H1 (cell line): Measurements from ENCODE around the gene FOXD2. TPM values are rescaled to one million over a fixed set of nuclear protein-coding genes. Genes with fewer than 3 reads are reported as not detected.
A peak's percentile ranks its signal among the peaks of the same experiment; 100 is the strongest.

Experiments used
- CTCF ChIA-PET: fragments of 300-600 bp; sonication (Branson Sonifier 250); formaldehyde crosslinking; loops from one replicate; lab custom pipeline; 2021; ENCODE audit not compliant: partially characterized antibody; lab: Charles Lee
- POLR2A ChIA-PET: fragments of 300-600 bp; sonication (Branson Sonifier 250); formaldehyde crosslinking; loops from one replicate; lab custom pipeline; 2021; ENCODE audit warnings: inconsistent platforms; ENCODE audit not compliant: partially characterized antibody; lab: Charles Lee
- DNase-seq, 2 experiments: peaks; one replicate each; pipeline versions ENCODE4 v3.0.0 to v3.0.0-alpha.2; 2010 to 2022; ENCODE audit warnings: low spot score in 2 of 2, low read depth in 1 of 2, mixed read lengths in 1 of 2
- FAIRE-seq: peaks from 2 replicates; lab custom pipeline; 2011; peaks lifted over from hg19 to GRCh38; lab: Jason Lieb, UNC
- H2AFZ ChIP-seq: 2 replicates; pipeline ENCODE4 v1.8.1; 2012; ENCODE audit warnings: low read length, inconsistent platforms
- H2AK5ac ChIP-seq: 2 replicates; pipeline ENCODE4 v1.6.1; 2013; ENCODE audit warnings: low read depth, low read length
- H2BK120ac ChIP-seq: replicated peaks from 2 replicates; pipeline ENCODE3; 2013; ENCODE audit warnings: low read depth, low read length, inconsistent platforms
- H2BK12ac ChIP-seq: 2 replicates; pipeline ENCODE4 v1.6.1; 2013; ENCODE audit warnings: low read depth, low read length
- H2BK15ac ChIP-seq: 2 replicates; pipeline ENCODE4 v1.6.1; 2013; ENCODE audit warnings: low read length
- H2BK20ac ChIP-seq: 2 replicates; pipeline ENCODE4 v1.6.1; 2013; ENCODE audit warnings: low read length
- H2BK5ac ChIP-seq: 2 replicates; pipeline ENCODE4 v1.6.1; 2013; ENCODE audit warnings: low read depth, low read length
- H3K14ac ChIP-seq: 2 replicates; pipeline ENCODE4 v1.6.1; 2013; ENCODE audit warnings: inconsistent platforms; ENCODE audit not compliant: insufficient read length
- H3K18ac ChIP-seq: 2 replicates; pipeline ENCODE4 v1.6.1; 2013; ENCODE audit warnings: low read length; ENCODE audit errors: extremely low read depth
- H3K23ac ChIP-seq: 2 replicates; pipeline ENCODE4 v1.6.1; 2013; ENCODE audit warnings: inconsistent platforms; ENCODE audit not compliant: insufficient read length
- H3K23me2 ChIP-seq: 2 replicates; pipeline ENCODE4 v1.6.1; 2013; ENCODE audit warnings: low read depth, low read length
- H3K27ac ChIP-seq: 2 replicates; pipeline ENCODE4 v1.6.1; 2011; ENCODE audit warnings: low read depth, low read length, inconsistent platforms
- H3K27me3 ChIP-seq, 4 experiments: replicated peaks in 1 of 4; 1 replicate in 1 of 4; 2 replicates in 3 of 4; pipeline versions ENCODE4 v1.6.1 to v1.8.1; 2011 to 2013; ENCODE audit warnings: low read length in 3 of 4, mild to moderate bottlenecking in 3 of 4, inconsistent platforms in 2 of 4, mixed read lengths in 2 of 4, moderate library complexity in 1 of 4; ENCODE audit not compliant: control insufficient read depth in 3 of 4, insufficient read depth in 3 of 4; ENCODE audit errors: extremely low read depth in 1 of 4
- H3K36me3 ChIP-seq, 4 experiments: 2 replicates each; pipeline versions ENCODE4 v1.6.1 to v1.8.1; 2011 to 2013; ENCODE audit warnings: mild to moderate bottlenecking in 4 of 4, low read length in 3 of 4, moderate library complexity in 2 of 4, control low read depth in 1 of 4, inconsistent platforms in 1 of 4; ENCODE audit not compliant: insufficient read depth in 4 of 4, control insufficient read depth in 2 of 4
- H3K4ac ChIP-seq: replicated peaks from 2 replicates; pipeline ENCODE3; 2013; ENCODE audit warnings: low read length, low read depth, mixed read lengths, inconsistent platforms; ENCODE audit not compliant: insufficient read length
- H3K4me1 ChIP-seq, 4 experiments: replicated peaks in 1 of 4; 1 replicate in 1 of 4; 2 replicates in 3 of 4; pipeline versions ENCODE4 v1.6.1 to v1.8.1; 2011 to 2013; ENCODE audit warnings: low read length in 3 of 4, inconsistent platforms in 2 of 4, mixed read lengths in 1 of 4; ENCODE audit not compliant: insufficient read depth in 4 of 4, control insufficient read depth in 3 of 4
- H3K4me2 ChIP-seq, 2 experiments: 2 replicates each; pipeline versions ENCODE4 v1.6.1 to v1.8.1; 2011 to 2013; ENCODE audit warnings: low read depth in 2 of 2, low read length in 2 of 2, control low read depth in 1 of 2, inconsistent platforms in 1 of 2, mild to moderate bottlenecking in 1 of 2; ENCODE audit not compliant: insufficient read depth in 1 of 2
- H3K4me3 ChIP-seq, 4 experiments: fragments of 200-600, 300-600 bp in 1 of 4; sonication (generic), shearing (Covaris generic), sonication (Bioruptor Twin) in 1 of 4; 2 replicates each; pipeline versions ENCODE4 v1.5.1 to v1.8.1; 2011 to 2016; ENCODE audit warnings: low read length in 4 of 4, low read depth in 3 of 4, control low read depth in 2 of 4, inconsistent platforms in 2 of 4, mild to moderate bottlenecking in 2 of 4, mixed read lengths in 1 of 4, moderate library complexity in 1 of 4; ENCODE audit not compliant: insufficient read depth in 2 of 4; ENCODE audit errors: extremely low read depth in 1 of 4
- H3K56ac ChIP-seq: replicated peaks from 2 replicates; pipeline ENCODE3; 2013; ENCODE audit warnings: low read depth, mild to moderate bottlenecking, mixed read lengths, low read length, inconsistent platforms; ENCODE audit not compliant: insufficient read length
- H3K79me1 ChIP-seq: 2 replicates; pipeline ENCODE4 v1.6.1; 2013; ENCODE audit warnings: low read depth, low read length, control low read depth
- H3K79me2 ChIP-seq, 2 experiments: 2 replicates each; pipeline versions ENCODE4 v1.6.1 to v1.8.1; 2012 to 2013; ENCODE audit warnings: low read length in 2 of 2, mild to moderate bottlenecking in 2 of 2, inconsistent platforms in 1 of 2; ENCODE audit not compliant: insufficient read depth in 2 of 2, control insufficient read depth in 1 of 2
- H3K9ac ChIP-seq, 4 experiments: replicated peaks in 1 of 4; 1 replicate in 1 of 4; 2 replicates in 3 of 4; pipeline versions ENCODE4 v1.6.1 to v1.8.1; 2011 to 2013; ENCODE audit warnings: low read depth in 3 of 4, low read length in 3 of 4, control low read depth in 2 of 4, mild to moderate bottlenecking in 2 of 4, moderate library complexity in 2 of 4, inconsistent platforms in 1 of 4; ENCODE audit errors: extremely low read depth in 1 of 4
- H3K9me3 ChIP-seq, 2 experiments: 2 replicates each; pipeline versions ENCODE4 v1.6.1 to v1.8.1; 2012 to 2013; ENCODE audit warnings: mild to moderate bottlenecking in 2 of 2, moderate library complexity in 2 of 2, control low read depth in 1 of 2, inconsistent platforms in 1 of 2, low read depth in 1 of 2, low read length in 1 of 2, mixed read lengths in 1 of 2; ENCODE audit not compliant: insufficient read depth in 2 of 2
- H4K20me1 ChIP-seq, 2 experiments: replicated peaks in 1 of 2; 2 replicates each; pipeline versions ENCODE3 to v1.8.1; 2011 to 2013; ENCODE audit warnings: inconsistent platforms in 2 of 2, low read length in 2 of 2, mild to moderate bottlenecking in 1 of 2; ENCODE audit not compliant: insufficient read depth in 2 of 2, control insufficient read depth in 1 of 2
- H4K5ac ChIP-seq: 2 replicates; pipeline ENCODE4 v1.6.1; 2013; ENCODE audit warnings: low read length, low read depth, mixed read lengths, inconsistent platforms; ENCODE audit not compliant: insufficient read length
- H4K8ac ChIP-seq: 2 replicates; pipeline ENCODE4 v1.8.0; 2013; ENCODE audit warnings: mild to moderate bottlenecking, moderate library complexity, low read length, inconsistent platforms; ENCODE audit not compliant: insufficient read depth; ENCODE audit errors: extremely low read depth
- H4K91ac ChIP-seq: replicated peaks from 2 replicates; pipeline ENCODE3; 2013; ENCODE audit warnings: low read length, mixed read lengths, inconsistent platforms; ENCODE audit not compliant: insufficient read length
- BACH1 ChIP-seq: IDR thresholded peaks from 2 replicates; pipeline ENCODE4 v1.6.1; 2012; ENCODE audit warnings: low read length, improper control_type of control experiment
- CBX8 ChIP-seq: fragments of 300-800, 300-1000 bp; sonication (generic); IDR thresholded peaks from 2 replicates; pipeline ENCODE4 v1.7.1; 2016; ENCODE audit warnings: low read depth, low read length, borderline replicate concordance
- EP300 ChIP-seq, 2 experiments: IDR thresholded peaks; 1 replicate in 1 of 2; 2 replicates in 1 of 2; pipeline ENCODE4 v1.6.1; 2011 to 2012; ENCODE audit warnings: low read depth in 2 of 2, low read length in 2 of 2, mild to moderate bottlenecking in 2 of 2, borderline replicate concordance in 1 of 2, inconsistent platforms in 1 of 2, moderate library complexity in 1 of 2
- KDM4A ChIP-seq: IDR thresholded peaks from one replicate; pipeline ENCODE4 v1.7.1; 2012; ENCODE audit warnings: low read depth, mild to moderate bottlenecking, moderate library complexity, low read length, inconsistent platforms; ENCODE audit not compliant: severe bottlenecking
- KDM5A ChIP-seq: fragments of 200-600 bp; IDR thresholded peaks from 2 replicates; pipeline ENCODE4 v1.7.1; 2012; ENCODE audit warnings: mild to moderate bottlenecking, low read length, inconsistent platforms, mixed read lengths
- NRF1 ChIP-seq: IDR thresholded peaks from 2 replicates; pipeline ENCODE4 v1.6.1; 2011; ENCODE audit warnings: mild to moderate bottlenecking, low read depth, low read length, improper control_type of control experiment
- RNF2 ChIP-seq: fragments of 200-900, 300-1000 bp; sonication (generic); IDR thresholded peaks from 2 replicates; pipeline ENCODE4 v1.7.1; 2016; ENCODE audit warnings: borderline replicate concordance, low read depth, mild to moderate bottlenecking, antibody characterized with exemption, low read length; ENCODE audit not compliant: poor library complexity, severe bottlenecking; ENCODE audit errors: missing control alignments
- SIN3A ChIP-seq, 2 experiments: IDR thresholded peaks in 1 of 2; conservative IDR thresholded peaks in 1 of 2; 2 replicates each; pipeline ENCODE4 v1.6.1; 2011 to 2012; ENCODE audit warnings: low read length in 2 of 2, improper control_type of control experiment in 1 of 2, low read depth in 1 of 2, mild to moderate bottlenecking in 1 of 2
- SP1 ChIP-seq: IDR thresholded peaks from 2 replicates; pipeline ENCODE4 v1.6.1; 2011; ENCODE audit warnings: low read depth, low read length
- WGBS, 2 experiments: shearing (Covaris generic) in 1 of 2; methylation state at CpG; one replicate each; pipeline versions ENCODE4 v1.1.6 to v1.1.7; 2013 to 2015; ENCODE audit warnings: low lambda C conversion rate in 2 of 2, mixed read lengths in 2 of 2, inconsistent platforms in 1 of 2, low coverage in 1 of 2, missing lambda C conversion rate in 1 of 2; ENCODE audit not compliant: insufficient replicate concordance in 2 of 2, insufficient coverage in 1 of 2, insufficient read length in 1 of 2; ENCODE audit errors: extremely low coverage in 1 of 2, missing lambda C conversion rate in 1 of 2; 5-methylcytosine and 5-hydroxymethylcytosine counted together
- polyA plus RNA-seq, 7 experiments: library from polyadenylated mRNA; depleted of rRNA in 3 of 7; stranded (reverse) in 5 of 7; unstranded in 2 of 7; fragments of >200 nt in 5 of 7; fragments of 200-250 nt in 2 of 7; gene quantifications; 1 replicate in 5 of 7; 2 replicates in 1 of 7; 4 replicates in 1 of 7; pipeline versions ENCODE4 v1.2.1 to v1.2.3, GENCODE V29; 2011 to 2013; ENCODE audit warnings: missing spikeins in 2 of 7, mixed read lengths in 2 of 7
- total RNA-seq: library from RNA; stranded (reverse); fragmentation: NEBNext Ultra II Directional; extraction: Animal tissue kit (Norgen Biotek cat#: 25700); gene quantifications from 2 replicates; pipeline ENCODE4 v1.2.1, GENCODE V29; 2021

The FOXD2 gene
- total and polyA plus RNA-seq, 2 of the 8 experiments (the other 6 are each of a cell fraction or from before 2014, with no cell fraction given): not detected

DNA sequence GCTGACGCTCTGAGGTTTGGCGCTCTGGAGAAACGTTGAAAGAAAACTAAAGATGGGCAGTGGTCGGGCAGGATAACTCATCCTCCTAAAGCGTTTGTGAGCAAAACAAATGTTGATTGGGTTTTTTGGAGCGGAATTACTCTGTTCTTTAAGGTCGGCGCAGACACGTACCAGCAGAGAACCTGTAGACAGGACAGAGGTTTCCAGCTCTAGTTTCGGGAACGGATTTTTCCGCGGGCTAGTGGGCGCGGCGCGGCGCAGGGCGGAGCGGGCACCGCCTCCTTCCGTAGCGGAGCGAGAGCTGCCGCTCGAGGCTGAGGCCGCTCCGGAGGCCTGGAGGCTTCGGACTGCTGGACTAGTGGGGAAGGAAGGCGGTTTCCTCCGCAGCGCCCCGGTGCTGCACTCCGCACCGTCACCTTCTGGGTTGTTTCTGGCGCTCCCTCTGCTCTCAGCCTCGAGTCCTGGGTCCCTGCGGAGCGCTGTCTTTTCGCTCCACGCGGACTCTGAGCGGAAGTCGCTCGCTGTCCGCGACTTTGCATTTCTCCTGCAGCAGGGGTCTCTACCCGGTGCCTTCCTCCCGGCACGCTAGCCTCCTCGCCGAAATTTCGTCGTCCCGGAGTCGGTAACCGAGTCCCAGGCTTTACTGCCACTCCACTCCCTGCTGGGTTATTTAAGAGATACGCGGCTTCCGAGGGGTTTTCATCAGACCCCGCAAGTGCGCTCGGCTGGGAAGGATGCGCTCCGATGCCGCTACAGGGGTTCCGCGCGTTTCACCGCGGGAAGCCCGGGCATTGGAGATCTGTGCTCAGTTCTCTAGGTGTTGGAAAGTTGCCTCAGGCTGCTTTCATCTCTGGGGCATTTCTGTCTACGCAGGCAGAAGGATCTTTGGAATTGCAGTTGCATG is 7.0 kb downstream of the FOXD2 start:
- Histone ChIP-seq H3K9ac (no peak overlapping the region), H2AK5ac (no peak overlapping the region), H2BK20ac (0 out of 2 replicates have a peak overlapping the region, but pooled peaks have one; percentile 48), H3K14ac (no peak overlapping the region), H3K4me2 (peak overlapping the region; percentile 64 to 70), H2BK5ac (no peak overlapping the region), H3K27me3 (peaks cover 96 to 100% (median 98%) of the 10 kb centered on the region in 4 experiments), H2AFZ (no peak overlapping the region), H3K27ac (no peak overlapping the region), H2BK15ac (peak overlapping the region; percentile 61; the same call in 1 of the 2 replicates), H3K23ac (no peak overlapping the region), H3K79me1 (no peaks in the 10 kb centered on the region), H3K4ac (no peak overlapping the region), H4K8ac (no peak overlapping the region), H3K4me1 (peaks cover 10 to 31% (median 18%) of the 10 kb centered on the region in 4 experiments), H3K56ac (no peak overlapping the region), H4K5ac (no peak overlapping the region), H3K4me3 (peak overlapping the region; percentile 5 to 46 (median 23); a peak in 6 of 8 replicates), H2BK12ac (peak overlapping the region; percentile 13; the same call in 1 of the 2 replicates), H2BK120ac (no peak overlapping the region), H3K23me2 (peaks cover 5% of the 10 kb centered on the region; the same call in 1 of the 2 replicates), H3K18ac (peak overlapping the region; percentile 38; the same call in 1 of the 2 replicates), H3K9me3 (0 out of 4 replicates have a peak, but pooled peaks cover 0 to 5% of the 10 kb centered on the region in 2 experiments), H3K36me3 (no peaks in the 10 kb centered on the region), H4K20me1 (peaks cover 10 to 28% of the 10 kb centered on the region in 2 experiments), H4K91ac (no peak overlapping the region), H3K79me2 (no peaks in the 10 kb centered on the region)
- CTCF ChIA-PET: interaction anchor here (0.9 to 1.4 kb wide), 4 partner anchors 8 to 55 kb away, joined by 3 to 13 read pairs (median 4); no protein-coding TSS in a partner anchor
- 2% methylated on average over 72 of the region's 73 CpGs; no CpG with 5 or more reads in 1 of the 2 experiments for WGBS, 2 experiments
- FAIRE-seq (no peak), DNase-seq (peak in 1 of 2 experiments; percentile 77)
- POLR2A ChIA-PET: interaction anchor here (1.2 kb wide), 1 partner anchor 11 kb away, joined by 4 read pairs; no protein-coding TSS in a partner anchor
- TF ChIP-seq KDM5A (no peak), RNF2 (peak; percentile 96), KDM4A (no peak), SIN3A (conservative IDR thresholded peaks at IDR 0.05 in 1 of 2, IDR thresholded peaks at IDR 0.05 in 1 of 2; ENCODE audit: low read depth in 1 of 2, low read length in 2 of 2) (peak in 1 of 2 experiments; percentile 42; a peak in 1 of 4 replicates), CBX8 (0 out of 2 replicates have a peak, but pooled peaks have one; percentile 55), NRF1 (no peak), BACH1 (no peak), SP1 (no peak), EP300 (IDR thresholded peaks at IDR 0.05; ENCODE audit: borderline replicate concordance in 1 of 2, low read depth in 2 of 2, low read length in 2 of 2) (no peak)
